Neural cell (in vitro differentiated cells): ENCODE results near the gene SND1. TPM values are rescaled to one million over a fixed set of nuclear protein-coding genes. Genes with fewer than 3 reads are reported as not detected.

Source experiments
- H2AFZ ChIP-seq: fragments of 200-600, 300-800 bp; sonication (generic), shearing (Covaris generic); 2 replicates; pipeline ENCODE4 v1.6.0; 2014; ENCODE audit warnings: low read depth, mild to moderate bottlenecking, antibody characterized with exemption, low read length, moderate library complexity
- H3F3A ChIP-seq: fragments of 200-600 bp; shearing (Covaris generic); 2 replicates; pipeline ENCODE4 v1.6.1; 2016; ENCODE audit warnings: mild to moderate bottlenecking, moderate library complexity, mixed read lengths, antibody characterized with exemption, low read length; ENCODE audit not compliant: insufficient read depth, poor library complexity, severe bottlenecking
- H3K27ac ChIP-seq: fragments of 200-600, 300-800 bp; sonication (generic), shearing (Covaris generic); 2 replicates; pipeline ENCODE4 v1.5.1; 2014; ENCODE audit warnings: mild to moderate bottlenecking, low read length, moderate library complexity
- H3K27me3 ChIP-seq: fragments of 300-800, 200-600 bp; sonication (generic), shearing (Covaris generic); 2 replicates; pipeline ENCODE4 v1.6.0; 2014; ENCODE audit warnings: mild to moderate bottlenecking, low read depth, low read length, moderate library complexity; ENCODE audit not compliant: insufficient read depth
- H3K36me3 ChIP-seq: fragments of 300-800, 200-600 bp; sonication (generic), shearing (Covaris generic); 2 replicates; pipeline ENCODE4 v1.5.1; 2014; ENCODE audit warnings: mild to moderate bottlenecking, antibody characterized with exemption, low read length, moderate library complexity; ENCODE audit not compliant: insufficient read depth
- H3K4me2 ChIP-seq: fragments of 300-800, 200-600 bp; sonication (generic), shearing (Covaris generic); 2 replicates; pipeline ENCODE4 v1.6.0; 2014; ENCODE audit warnings: mild to moderate bottlenecking, low read length
- H3K4me3 ChIP-seq: fragments of 300-800, 200-600 bp; sonication (generic), shearing (Covaris generic); 2 replicates; pipeline ENCODE4 v1.5.1; 2014; ENCODE audit warnings: mild to moderate bottlenecking, low read length, moderate library complexity
- H3K79me2 ChIP-seq: fragments of 200-600 bp; shearing (Covaris generic); replicated peaks from 2 replicates; pipeline ENCODE4 v1.6.0; 2014; ENCODE audit warnings: mild to moderate bottlenecking, low read length, moderate library complexity; ENCODE audit not compliant: insufficient read depth
- H3K9ac ChIP-seq: fragments of 300-800, 200-600 bp; sonication (generic), shearing (Covaris generic); 2 replicates; pipeline ENCODE4 v1.6.1; 2016; ENCODE audit warnings: mild to moderate bottlenecking, low read length, mixed read lengths
- H3K9me2 ChIP-seq: fragments of 200-600 bp; shearing (Covaris generic); 2 replicates; pipeline ENCODE4 v1.6.1; 2016; ENCODE audit warnings: mild to moderate bottlenecking, low read length, mixed read lengths; ENCODE audit not compliant: insufficient read depth
- H3K9me3 ChIP-seq: fragments of 200-600, 300-800 bp; sonication (generic), shearing (Covaris generic); 2 replicates; pipeline ENCODE4 v1.6.1; 2016; ENCODE audit warnings: mild to moderate bottlenecking, mixed run types, low read length, moderate library complexity, mixed read lengths
- H4K20me1 ChIP-seq: fragments of 200-600 bp; shearing (Covaris generic); 2 replicates; pipeline ENCODE4 v1.6.1; 2016; ENCODE audit warnings: mild to moderate bottlenecking, mixed run types; ENCODE audit not compliant: insufficient read depth
- CTCF ChIP-seq: fragments of 450-650 bp; IDR thresholded peaks from 2 replicates; pipeline ENCODE4 v1.5.1; 2014; ENCODE audit warnings: antibody characterized with exemption, mild to moderate bottlenecking, moderate library complexity; ENCODE audit not compliant: poor library complexity, severe bottlenecking
- EP300 ChIP-seq: fragments of 450-650 bp; conservative IDR thresholded peaks from 2 replicates; pipeline ENCODE4 v1.6.1; 2014; ENCODE audit warnings: antibody characterized with exemption, mild to moderate bottlenecking, moderate library complexity; ENCODE audit not compliant: poor library complexity, severe bottlenecking
- EZH2 ChIP-seq: fragments of 200-600, 300-800 bp; shearing (Covaris generic), sonication (generic); IDR thresholded peaks from 2 replicates; pipeline ENCODE4 v1.6.1; 2014; ENCODE audit warnings: antibody characterized with exemption, low read length, borderline replicate concordance, mild to moderate bottlenecking; ENCODE audit not compliant: insufficient read depth, poor library complexity, severe bottlenecking
- MXI1 ChIP-seq: fragments of 450-650 bp; conservative IDR thresholded peaks from 2 replicates; pipeline ENCODE4 v1.6.1; 2014; ENCODE audit warnings: antibody characterized with exemption, mild to moderate bottlenecking; ENCODE audit not compliant: poor library complexity, severe bottlenecking
- POLR2AphosphoS5 ChIP-seq: IDR thresholded peaks from 2 replicates; pipeline ENCODE4 v1.6.1; 2012
- RAD21 ChIP-seq: fragments of 450-650 bp; conservative IDR thresholded peaks from 2 replicates; pipeline ENCODE4 v1.6.1; 2014; ENCODE audit warnings: antibody characterized with exemption, mild to moderate bottlenecking, moderate library complexity
- REST ChIP-seq: IDR thresholded peaks from 2 replicates; pipeline ENCODE4 v1.6.1; 2012; ENCODE audit warnings: borderline replicate concordance
- SMC3 ChIP-seq: fragments of 450-650 bp; conservative IDR thresholded peaks from 2 replicates; pipeline ENCODE4 v1.6.1; 2014; ENCODE audit warnings: antibody characterized with exemption, mild to moderate bottlenecking, moderate library complexity; ENCODE audit not compliant: poor library complexity
- TAF1 ChIP-seq: IDR thresholded peaks from 2 replicates; pipeline ENCODE4 v1.6.1; 2012; ENCODE audit warnings: low read depth
- polyA plus RNA-seq: library from polyadenylated mRNA; depleted of rRNA; stranded (reverse); fragments of >200 nt; gene quantifications from 2 replicates; pipeline ENCODE4 v1.2.3, GENCODE V29; 2014

The SND1 gene
- polyA plus RNA-seq, 1 donor from 2014 or later, result 37.4 TPM

- no peak overlapping the region for H3K27ac ChIP-seq
- no peak overlapping the region for H2AFZ ChIP-seq
- TF ChIP-seq REST (no peak), TAF1 (no peak), POLR2AphosphoS5 (no peak), MXI1 (no peak), SMC3 (no peak), RAD21 (no peak), EP300 (no peak), CTCF (no peak), EZH2 (no peak)
- H3F3A ChIP-seq, result no peaks in the 10 kb centered on the region
- no peaks in the 10 kb centered on the region for H3K27me3 ChIP-seq
- H3K9me3 ChIP-seq, result no peaks in the 10 kb centered on the region
- no peaks in the 10 kb centered on the region for H3K9me2 ChIP-seq
- H3K9ac ChIP-seq, result no peak overlapping the region
- no peaks in the 10 kb centered on the region for H4K20me1 ChIP-seq
- H3K79me2 ChIP-seq, result no peaks in the 10 kb centered on the region
- no peak overlapping the region for H3K4me3 ChIP-seq
- H3K4me2 ChIP-seq, result no peak overlapping the region
- H3K36me3 ChIP-seq, result no peaks in the 10 kb centered on the region
These were observed 294.1 kb downstream of the SND1 start for GRCh38 chr7:127946111-127946510.

GRCh38 chr7:127946847-127947246 lies 294.9 kb downstream of the SND1 start:
- Histone ChIP-seq H3K36me3 (no peaks in the 10 kb centered on the region), H2AFZ (no peak overlapping the region), H3K4me2 (no peak overlapping the region), H3F3A (no peaks in the 10 kb centered on the region), H3K79me2 (no peaks in the 10 kb centered on the region), H3K9ac (no peak overlapping the region), H4K20me1 (no peaks in the 10 kb centered on the region), H3K9me2 (no peaks in the 10 kb centered on the region), H3K27me3 (no peaks in the 10 kb centered on the region), H3K27ac (no peak overlapping the region), H3K4me3 (no peak overlapping the region), H3K9me3 (no peaks in the 10 kb centered on the region)
- no peak for TF ChIP-seq POLR2AphosphoS5
- TF ChIP-seq TAF1, result no peak
- TF ChIP-seq EZH2, result no peak
- no peak for TF ChIP-seq REST
- TF ChIP-seq RAD21, result no peak
- TF ChIP-seq MXI1, result no peak
- no peak for TF ChIP-seq EP300
- no peak for TF ChIP-seq CTCF
- no peak for TF ChIP-seq SMC3
